Parathyroid adenoma (tissue), 2 donors: Measurements from ENCODE around the gene RANBP2.

Experiments
- H2AFZ ChIP-seq: fragments of 300-600 bp; sonication (generic); one replicate; pipeline ENCODE4 v1.7.0; 2017; ENCODE audit warnings: antibody characterized with exemption, mild to moderate bottlenecking
- H3K27ac ChIP-seq: fragments of 300-600 bp; sonication (generic); one replicate; pipeline ENCODE4 v1.7.0; 2017
- H3K27me3 ChIP-seq: fragments of 300-600 bp; sonication (generic); one replicate; pipeline ENCODE4 v1.7.0; 2017; ENCODE audit warnings: low read length; ENCODE audit not compliant: control insufficient read depth, insufficient read depth
- H3K36me3 ChIP-seq: fragments of 300-600 bp; sonication (generic); one replicate; pipeline ENCODE4 v1.7.0; 2017; ENCODE audit warnings: low read length; ENCODE audit not compliant: control insufficient read depth, insufficient read depth
- H3K4me1 ChIP-seq: fragments of 300-600 bp; sonication (generic); one replicate; pipeline ENCODE4 v1.7.0; 2017; ENCODE audit warnings: control low read depth
- H3K4me2 ChIP-seq: fragments of 300-600 bp; sonication (generic); one replicate; pipeline ENCODE4 v1.7.0; 2017; ENCODE audit warnings: low read length
- H3K4me3 ChIP-seq: fragments of 300-600 bp; sonication (generic); one replicate; pipeline ENCODE4 v1.7.0; 2017; ENCODE audit warnings: low read depth, low read length
- H3K79me2 ChIP-seq: fragments of 300-600 bp; sonication (generic); one replicate; pipeline ENCODE4 v1.7.0; 2017; ENCODE audit warnings: control low read depth
- H3K9ac ChIP-seq: fragments of 300-600 bp; sonication (generic); one replicate; pipeline ENCODE4 v1.7.0; 2017; ENCODE audit warnings: mild to moderate bottlenecking
- H3K9me3 ChIP-seq: fragments of 300-600 bp; sonication (generic); one replicate; pipeline ENCODE4 v1.7.0; 2017; ENCODE audit warnings: low read length; ENCODE audit not compliant: control insufficient read depth
- TF ChIP-seq, protein P1 (sequence below): fragments of 300-600 bp; sonication (generic); IDR thresholded peaks from one replicate; pipeline ENCODE4 v1.7.0; 2017; ENCODE audit warnings: antibody characterized with exemption, mild to moderate bottlenecking
- donor health status: primary hyperparathyroidism.

RANBP2 gene

GRCh38 chr2:108810993-108811957 is 92.0 kb downstream of the RANBP2 start:
- H3K36me3 ChIP-seq: no peaks in the 10 kb centered on the region
- H3K27ac ChIP-seq: no peak overlapping the region
- H3K4me3 ChIP-seq: no peak overlapping the region
- no peaks in the 10 kb centered on the region for H3K9me3 ChIP-seq
- H3K79me2 ChIP-seq: peaks cover 5% of the 10 kb centered on the region
- no peaks in the 10 kb centered on the region for H3K27me3 ChIP-seq
- no peaks in the 10 kb centered on the region for H3K4me1 ChIP-seq
- H3K9ac ChIP-seq: no peak overlapping the region
- TF ChIP-seq, protein P1, sequence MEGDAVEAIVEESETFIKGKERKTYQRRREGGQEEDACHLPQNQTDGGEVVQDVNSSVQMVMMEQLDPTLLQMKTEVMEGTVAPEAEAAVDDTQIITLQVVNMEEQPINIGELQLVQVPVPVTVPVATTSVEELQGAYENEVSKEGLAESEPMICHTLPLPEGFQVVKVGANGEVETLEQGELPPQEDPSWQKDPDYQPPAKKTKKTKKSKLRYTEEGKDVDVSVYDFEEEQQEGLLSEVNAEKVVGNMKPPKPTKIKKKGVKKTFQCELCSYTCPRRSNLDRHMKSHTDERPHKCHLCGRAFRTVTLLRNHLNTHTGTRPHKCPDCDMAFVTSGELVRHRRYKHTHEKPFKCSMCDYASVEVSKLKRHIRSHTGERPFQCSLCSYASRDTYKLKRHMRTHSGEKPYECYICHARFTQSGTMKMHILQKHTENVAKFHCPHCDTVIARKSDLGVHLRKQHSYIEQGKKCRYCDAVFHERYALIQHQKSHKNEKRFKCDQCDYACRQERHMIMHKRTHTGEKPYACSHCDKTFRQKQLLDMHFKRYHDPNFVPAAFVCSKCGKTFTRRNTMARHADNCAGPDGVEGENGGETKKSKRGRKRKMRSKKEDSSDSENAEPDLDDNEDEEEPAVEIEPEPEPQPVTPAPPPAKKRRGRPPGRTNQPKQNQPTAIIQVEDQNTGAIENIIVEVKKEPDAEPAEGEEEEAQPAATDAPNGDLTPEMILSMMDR: no peak
- no peak overlapping the region for H3K4me2 ChIP-seq
- H2AFZ ChIP-seq: no peak overlapping the region

GRCh38 chr2:108813732-108814131 is 94.5 kb downstream of the RANBP2 start:
- Histone ChIP-seq H2AFZ (no peak overlapping the region), H3K27me3 (no peaks in the 10 kb centered on the region), H3K4me1 (no peaks in the 10 kb centered on the region), H3K4me2 (no peak overlapping the region), H3K27ac (no peak overlapping the region), H3K4me3 (no peak overlapping the region), H3K36me3 (no peaks in the 10 kb centered on the region), H3K9ac (no peak overlapping the region), H3K79me2 (peaks cover 5% of the 10 kb centered on the region), H3K9me3 (no peaks in the 10 kb centered on the region)
- TF ChIP-seq, protein P1: no peak

DNA sequence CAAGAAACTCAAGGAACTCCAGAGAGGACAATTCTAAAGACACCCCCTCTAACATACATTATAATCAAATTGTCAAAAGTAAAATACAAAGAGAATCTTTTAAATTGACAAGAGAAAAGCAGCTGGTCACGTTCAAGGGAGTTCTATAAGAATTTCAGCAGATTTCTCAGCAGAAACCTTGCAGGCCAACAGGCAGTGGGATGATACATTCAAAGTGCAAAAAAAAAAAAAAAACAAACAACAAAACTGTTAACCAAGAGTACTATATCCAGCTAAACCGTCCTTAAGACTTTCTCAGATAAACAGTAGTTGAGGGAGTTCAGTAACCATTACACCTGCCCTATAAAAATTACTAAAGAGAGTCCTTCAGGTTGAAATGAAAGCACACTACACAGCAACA is 101.2 kb downstream of the RANBP2 start:
- Histone ChIP-seq H3K36me3 (no peaks in the 10 kb centered on the region), H3K27ac (no peak overlapping the region), H3K4me2 (no peak overlapping the region), H3K9me3 (no peaks in the 10 kb centered on the region), H3K27me3 (no peaks in the 10 kb centered on the region), H3K4me1 (no peaks in the 10 kb centered on the region), H3K9ac (no peak overlapping the region), H2AFZ (no peak overlapping the region), H3K4me3 (no peak overlapping the region), H3K79me2 (no peaks in the 10 kb centered on the region)
- TF ChIP-seq, protein P1: no peak

- no peak overlapping the region for H2AFZ ChIP-seq
- H3K4me3 ChIP-seq: no peak overlapping the region
- H3K9ac ChIP-seq: no peak overlapping the region
- no peak overlapping the region for H3K27ac ChIP-seq
- TF ChIP-seq, protein P1: no peak
- H3K4me2 ChIP-seq: no peak overlapping the region
- H3K36me3 ChIP-seq: no peaks in the 10 kb centered on the region
- no peaks in the 10 kb centered on the region for H3K9me3 ChIP-seq
- H3K27me3 ChIP-seq: no peaks in the 10 kb centered on the region
- H3K4me1 ChIP-seq: no peaks in the 10 kb centered on the region
- no peaks in the 10 kb centered on the region for H3K79me2 ChIP-seq
Measured at GRCh38 chr2:108823286-108823685, 104.0 kb downstream of the RANBP2 start.
